ENCODE results near the gene RRP9. TPM values are rescaled to one million over a fixed set of nuclear protein-coding genes. Genes with fewer than 3 reads are reported as not detected.
A peak's percentile ranks its signal among the peaks of the same experiment; 100 is the strongest.

The RRP9 gene
- total RNA-seq, 2 experiments from 2014 or later, result 40.0 to 40.7 TPM

GRCh38 chr3:51977446-51978142 is 35.9 kb upstream of the RRP9 start:
- Mint-ChIP-seq H3K4me1 (ENCODE audit: low read depth) (peaks cover 36% of the 10 kb centered on the region), H3K27ac (peak overlapping the region; percentile 40), H3K9me3 (no peaks in the 10 kb centered on the region), H3K27me3 (no peaks in the 10 kb centered on the region), H3K36me3 (ENCODE audit: low read depth) (peaks cover 10% of the 10 kb centered on the region), H3K4me3 (no peak overlapping the region)
- ATAC-seq (peak; percentile 11), DNase-seq (peak; percentile 63)
- ChIA-PET CTCF (interaction anchor here (2.0 kb wide), 1 partner anchor 78 kb away, joined by 5 read pairs; the partner anchor contains the start of gene DUSP7), POLR2A (interaction anchor here (1.4 to 14.5 kb wide), 2 partner anchors 15 to 78 kb away, joined by 3 to 267 read pairs; partner anchors contain the start of genes DUSP7 and RPL29)
- no peak for TF ChIP-seq CTCF (IDR thresholded peaks at IDR 0.05)
- intact Hi-C loops (cut with micrococcal nuclease), result no loop called here

GRCh38 chr3:51975852-51976549 is 34.3 kb upstream of the RRP9 start:
- intact Hi-C loops (cut with micrococcal nuclease), result no loop called here
- Mint-ChIP-seq H3K4me1 (ENCODE audit: low read depth) (peaks cover 33% of the 10 kb centered on the region), H3K4me3 (peak overlapping the region; percentile 77), H3K27me3 (no peaks in the 10 kb centered on the region), H3K9me3 (no peaks in the 10 kb centered on the region), H3K36me3 (ENCODE audit: low read depth) (peaks cover 9% of the 10 kb centered on the region), H3K27ac (peak overlapping the region; percentile 76)
- ATAC-seq (no peak), DNase-seq (peak; percentile 56)
- POLR2A ChIA-PET, result interaction anchor here (1.4 to 14.5 kb wide), 4 partner anchors 8 to 80 kb away, joined by 3 to 267 read pairs (median 23); partner anchors contain the start of genes ACY1, DUSP7 and RPL29
- CTCF ChIA-PET, result interaction anchor here (0.7 to 2.0 kb wide), 2 partner anchors 35 to 80 kb away, joined by 3 to 5 read pairs; partner anchors contain the start of genes DUSP7 and RRP9
- TF ChIP-seq CTCF (IDR thresholded peaks at IDR 0.05), result no peak

GRCh38 chr3:51974963-51975851 is 33.5 kb upstream of the RRP9 start, which contains the start of gene ABHD14A:
Gene ABHD14A (plus strand): TSS chr3:51975064. CDS start chr3:51975136, 72 bp downstream.
- peak; percentile 67 for DNase-seq
- Mint-ChIP-seq H3K9me3 (no peaks in the 10 kb centered on the region), H3K27ac (peak within 1 kb of the TSS; percentile 97), H3K4me1 (ENCODE audit: low read depth) (peaks cover 31% of the 10 kb centered on the region), H3K4me3 (peak within 1 kb of the TSS; percentile 77), H3K27me3 (no peaks in the 10 kb centered on the region), H3K36me3 (ENCODE audit: low read depth) (peaks cover 9% of the 10 kb centered on the region)
- ChIA-PET CTCF (interaction anchor here (0.7 to 3.8 kb wide), 9 partner anchors 8 to 471 kb away, joined by 3 to 40 read pairs (median 9); partner anchors contain the start of genes ACY1, DUSP7, PARP3 and RRP9), POLR2A (interaction anchor here (0.5 to 14.5 kb wide), 9 partner anchors 8 to 81 kb away, joined by 3 to 267 read pairs (median 6); partner anchors contain the start of genes ACY1, DUSP7, PARP3 and RPL29)
- peak; percentile 77 for ATAC-seq
- intact Hi-C loops (cut with micrococcal nuclease), result no loop called here
- TF ChIP-seq CTCF (IDR thresholded peaks at IDR 0.05), result no peak

GRCh38 chr3:51974277-51974962 is 32.7 kb upstream of the RRP9 start:
- intact Hi-C loops (cut with micrococcal nuclease), result no loop called here
- Mint-ChIP-seq H3K36me3 (ENCODE audit: low read depth) (peaks cover 9% of the 10 kb centered on the region), H3K27ac (peak overlapping the region; percentile 97), H3K4me3 (peak overlapping the region; percentile 77), H3K27me3 (no peaks in the 10 kb centered on the region), H3K9me3 (no peaks in the 10 kb centered on the region), H3K4me1 (ENCODE audit: low read depth) (peaks cover 31% of the 10 kb centered on the region)
- CTCF ChIA-PET, result interaction anchor here (0.8 to 3.8 kb wide), 16 partner anchors 9 to 472 kb away, joined by 3 to 40 read pairs (median 8); partner anchors contain the start of genes ACY1, PARP3, RPL29 and RRP9
- no peak for TF ChIP-seq CTCF (IDR thresholded peaks at IDR 0.05)
- DNase-seq (peak; percentile 36), ATAC-seq (peak; percentile 19)
- POLR2A ChIA-PET, result interaction anchor here (0.9 to 14.5 kb wide), 14 partner anchors 9 to 112 kb away, joined by 3 to 267 read pairs (median 6); partner anchors contain the start of genes ACY1, DUSP7, PARP3 and RPL29
